Measurements from ENCODE around the gene FAM25G. TPM values are rescaled to one million over a fixed set of nuclear protein-coding genes. Genes with fewer than 3 reads are reported as not detected.

Gene FAM25G
- total and polyA plus RNA-seq, 2 of the 8 experiments (the other 6 are each of a cell fraction or from before 2014, with no cell fraction given) = not detected

DNA sequence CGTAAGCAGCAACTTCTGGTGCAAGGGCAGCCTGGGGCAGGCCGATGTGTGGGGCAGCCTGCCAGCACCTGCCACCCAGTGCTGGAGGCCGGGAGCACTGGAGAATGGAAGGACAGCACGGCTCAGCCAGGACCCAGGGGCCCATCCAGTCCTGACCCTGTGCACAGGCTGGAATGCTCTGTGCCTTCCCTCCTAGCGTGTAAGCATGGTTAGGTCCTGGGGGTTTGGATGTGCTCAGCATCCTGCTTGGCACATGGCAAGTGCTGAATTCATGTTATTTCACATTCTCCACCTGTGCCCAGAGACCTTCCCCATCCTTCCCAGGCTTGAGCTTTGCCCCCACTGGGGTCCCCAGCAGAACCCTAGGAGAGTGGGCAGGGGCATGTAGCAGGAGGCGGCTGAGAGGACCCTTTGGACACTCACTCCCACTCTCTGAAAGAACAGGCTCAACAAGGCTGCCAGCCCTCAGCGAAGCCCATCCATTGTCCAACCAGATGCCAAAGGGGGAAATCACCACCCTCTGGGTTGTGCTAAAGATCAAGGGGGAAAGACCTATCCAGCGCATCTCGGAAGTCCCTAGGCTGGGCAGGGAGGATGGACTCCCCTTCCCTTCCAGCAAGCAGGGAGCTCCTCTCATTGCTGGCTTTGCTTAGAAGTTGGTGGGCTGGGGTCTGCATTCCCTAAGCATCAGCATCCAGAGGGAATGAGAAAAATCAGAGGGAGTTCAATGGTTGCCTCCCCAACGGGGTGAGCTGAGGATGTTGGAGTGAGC is 37.3 kb downstream of the FAM25G start:
- Histone ChIP-seq H3K4me1 (replicated peaks in 1 of 4; ENCODE audit: control insufficient read depth in 3 of 4, insufficient read depth in 4 of 4, low read length in 3 of 4) (peaks cover 0 to 7% (median 3%) of the 10 kb centered on the region in 4 experiments; a peak in 4 of 7 replicates), H4K5ac (ENCODE audit: insufficient read length, low read depth, low read length) (no peak overlapping the region), H4K91ac (replicated peaks; ENCODE audit: insufficient read length, low read length) (no peak overlapping the region), H3K9ac (replicated peaks in 1 of 4; ENCODE audit: extremely low read depth in 1 of 4, low read depth in 3 of 4, low read length in 3 of 4) (no peak overlapping the region), H2BK20ac (ENCODE audit: low read length) (no peak overlapping the region), H4K20me1 (replicated peaks in 1 of 2; ENCODE audit: control insufficient read depth in 1 of 2, insufficient read depth in 2 of 2, low read length in 2 of 2) (no peaks in the 10 kb centered on the region), H3K9me3 (ENCODE audit: insufficient read depth in 2 of 2, low read depth in 1 of 2, low read length in 1 of 2) (no peaks in the 10 kb centered on the region), H2BK5ac (ENCODE audit: low read depth, low read length) (no peak overlapping the region), H3K27me3 (replicated peaks in 1 of 4; ENCODE audit: control insufficient read depth in 3 of 4, extremely low read depth in 1 of 4, insufficient read depth in 3 of 4, low read length in 3 of 4) (no peaks in the 10 kb centered on the region), H3K18ac (ENCODE audit: extremely low read depth, low read length) (no peak overlapping the region), H2BK120ac (replicated peaks; ENCODE audit: low read depth, low read length) (no peak overlapping the region), H4K8ac (ENCODE audit: extremely low read depth, insufficient read depth, low read length) (peak overlapping the region; percentile 20; the same call in 1 of the 2 replicates), H3K23ac (ENCODE audit: insufficient read length) (no peak overlapping the region), H3K56ac (replicated peaks; ENCODE audit: insufficient read length, low read depth, low read length) (no peak overlapping the region), H3K23me2 (ENCODE audit: low read depth, low read length) (peaks cover 2% of the 10 kb centered on the region; the same call in 1 of the 2 replicates), H2AK5ac (ENCODE audit: low read depth, low read length) (no peak overlapping the region), H3K4me3 (ENCODE audit: extremely low read depth in 1 of 4, insufficient read depth in 2 of 4, low read depth in 3 of 4, low read length in 4 of 4) (no peak overlapping the region), H2AFZ (ENCODE audit: low read length) (no peak overlapping the region), H3K27ac (ENCODE audit: low read depth, low read length) (no peak overlapping the region), H3K79me1 (ENCODE audit: low read depth, low read length) (no peaks in the 10 kb centered on the region), H3K79me2 (ENCODE audit: control insufficient read depth in 1 of 2, insufficient read depth in 2 of 2, low read length in 2 of 2) (no peaks in the 10 kb centered on the region), H2BK12ac (ENCODE audit: low read depth, low read length) (no peak overlapping the region), H3K4me2 (ENCODE audit: insufficient read depth in 1 of 2, low read depth in 2 of 2, low read length in 2 of 2) (no peak overlapping the region), H3K14ac (ENCODE audit: insufficient read length) (no peak overlapping the region), H3K4ac (replicated peaks; ENCODE audit: insufficient read length, low read depth, low read length) (no peak overlapping the region), H2BK15ac (ENCODE audit: low read length) (no peak overlapping the region), H3K36me3 (ENCODE audit: control insufficient read depth in 2 of 4, insufficient read depth in 4 of 4, low read length in 3 of 4) (no peaks in the 10 kb centered on the region)
- ChIA-PET POLR2A (ENCODE audit: partially characterized antibody) (no interaction called here), CTCF (ENCODE audit: partially characterized antibody) (interaction anchor here (1.0 to 1.7 kb wide), 3 partner anchors 14 to 93 kb away, joined by 3 to 6 read pairs (median 3); no protein-coding TSS in a partner anchor)
- FAIRE-seq (no peak), DNase-seq (ENCODE audit: low read depth in 1 of 2, low spot score in 2 of 2) (no peak)
- TF ChIP-seq EZH2 (IDR thresholded peaks at IDR 0.05; ENCODE audit: low read depth, low read length, severe bottlenecking) = no peak
- TF ChIP-seq CTCF (IDR thresholded peaks at IDR 0.05; ENCODE audit: control extremely low read depth in 1 of 3, insufficient read depth in 1 of 3, low read depth in 1 of 3, low read length in 3 of 3) = no peak
- TF ChIP-seq SAP30 (IDR thresholded peaks at IDR 0.05; ENCODE audit: insufficient read depth, insufficient replicate concordance, low read length) = no peak
- no peak for TF ChIP-seq BCL11A (IDR thresholded peaks at IDR 0.05; ENCODE audit: low read depth in 2 of 2, low read length in 2 of 2)
- 86% methylated on average over 10 of the region's 10 CpGs; no CpG with 5 or more reads in 1 of the 2 experiments for WGBS, 2 experiments (ENCODE audit: extremely low coverage in 1 of 2, insufficient coverage in 1 of 2, insufficient read length in 1 of 2, insufficient replicate concordance in 2 of 2, low coverage in 1 of 2, low lambda C conversion rate in 2 of 2, missing lambda C conversion rate in 1 of 2)
